T-helper 1 cell treated with Interleukin-12 subunit alpha and Interleukin-12 subunit beta and Interleukin-4 antibody, amounts not matched to agents 30 ng/mL and 1 ng/mL, for 36 hours (primary cell): ENCODE measurements around the gene COL13A1. TPM values are rescaled to one million over a fixed set of nuclear protein-coding genes. Genes with fewer than 3 reads are reported as not detected.

Source experiments
- intact Hi-C: fragments of 100-400 bp; cut with micrococcal nuclease; formaldehyde crosslinking; loops from one replicate; pipeline ENCODE4 v1.15.1; 2024
- total RNA-seq: library from RNA; stranded (reverse); gene quantifications from 2 replicates; pipeline ENCODE4 v1.2.3, GENCODE V29; 2022

COL13A1 gene
- total RNA-seq, 1 donor from 2014 or later, result not detected

DNA sequence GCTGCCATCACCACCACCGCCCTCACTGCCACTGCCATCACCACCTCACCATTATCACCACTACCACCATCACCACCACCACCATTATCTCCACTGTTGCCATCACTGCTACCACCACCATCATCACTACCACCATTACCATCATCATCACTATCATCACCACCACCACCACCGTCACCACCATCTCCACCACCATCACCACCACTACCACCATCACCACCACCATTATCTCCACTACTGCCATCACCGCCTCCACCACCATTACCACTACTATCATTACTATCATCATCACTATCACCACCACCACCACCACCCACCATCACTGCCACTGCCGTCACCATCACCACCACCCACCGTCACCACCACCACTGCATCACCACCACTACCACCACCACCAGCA is 9.9 kb upstream of the COL13A1 start:
- intact Hi-C loops, result no loop called here

DNA sequence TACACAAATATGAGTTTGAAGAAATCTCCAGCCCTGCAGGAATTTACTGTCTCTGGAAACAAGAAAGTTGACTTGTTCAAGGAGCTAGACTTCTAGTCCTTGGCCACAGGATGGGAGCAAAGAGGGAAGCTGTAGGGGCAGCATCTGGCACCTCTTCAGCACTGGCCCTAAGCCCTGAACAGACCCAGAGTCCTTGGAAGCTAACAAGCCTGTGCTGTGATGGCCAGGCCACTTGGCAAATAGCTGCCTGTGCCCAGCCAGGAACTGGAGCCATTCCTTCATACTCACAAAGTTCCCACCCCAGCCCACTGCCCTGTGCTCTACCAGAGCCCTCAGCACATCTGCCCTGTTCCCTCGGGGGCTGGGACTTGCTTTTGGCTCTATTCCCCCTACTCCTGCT is 9.4 kb upstream of the COL13A1 start:
- intact Hi-C loops, result no loop called here

DNA sequence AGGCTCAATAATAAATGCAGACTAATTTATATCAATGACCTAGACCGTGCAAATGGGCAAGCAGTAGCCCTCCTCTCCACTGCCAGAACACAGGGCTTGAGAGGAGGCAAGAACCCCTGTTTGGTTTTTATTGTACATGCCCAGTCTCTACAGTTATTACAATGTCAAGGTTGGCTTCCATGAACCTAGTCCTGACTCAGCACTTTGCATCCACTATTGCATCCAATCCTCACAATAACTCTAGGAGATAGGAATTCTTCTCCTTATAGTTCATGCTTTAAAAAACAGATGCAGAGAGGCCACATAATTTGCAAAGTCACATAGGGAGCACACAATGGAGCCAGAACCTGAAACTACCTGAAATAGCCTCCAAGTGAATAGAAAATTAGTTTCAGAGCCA is 7.0 kb upstream of the COL13A1 start:
- intact Hi-C loops, result no loop called here

DNA sequence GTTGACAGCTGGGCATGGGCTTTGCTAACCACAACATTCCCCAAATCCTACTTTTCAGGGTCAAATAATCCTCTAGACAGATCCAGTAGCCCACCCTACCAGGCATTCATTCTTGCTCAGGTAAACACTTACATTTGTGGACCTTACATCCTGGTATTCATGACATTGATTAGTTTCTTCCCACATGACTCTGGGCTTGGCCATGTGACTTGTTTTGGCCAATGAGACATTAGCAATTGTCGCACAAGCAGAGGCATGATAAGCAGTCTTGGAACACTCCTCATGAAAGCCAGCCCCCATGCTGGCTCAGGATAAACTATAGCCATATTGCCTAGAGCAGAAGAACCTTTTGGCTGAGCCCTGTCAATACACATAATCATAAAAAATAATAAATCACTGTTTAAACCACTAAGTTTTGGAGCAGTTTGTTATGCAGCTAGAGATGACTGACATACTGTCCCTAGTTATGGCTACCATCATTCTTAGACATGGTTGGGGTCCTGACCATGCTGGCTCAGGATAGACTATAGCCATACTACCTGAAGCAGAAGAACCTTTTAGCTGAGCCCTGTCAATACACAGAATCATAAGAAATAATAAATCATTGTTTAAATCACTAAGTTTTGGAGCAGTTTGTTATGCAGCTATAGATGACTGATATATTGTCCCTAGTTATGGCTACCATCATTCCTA is 6.3 kb upstream of the COL13A1 start:
- intact Hi-C loops, result no loop called here

DNA sequence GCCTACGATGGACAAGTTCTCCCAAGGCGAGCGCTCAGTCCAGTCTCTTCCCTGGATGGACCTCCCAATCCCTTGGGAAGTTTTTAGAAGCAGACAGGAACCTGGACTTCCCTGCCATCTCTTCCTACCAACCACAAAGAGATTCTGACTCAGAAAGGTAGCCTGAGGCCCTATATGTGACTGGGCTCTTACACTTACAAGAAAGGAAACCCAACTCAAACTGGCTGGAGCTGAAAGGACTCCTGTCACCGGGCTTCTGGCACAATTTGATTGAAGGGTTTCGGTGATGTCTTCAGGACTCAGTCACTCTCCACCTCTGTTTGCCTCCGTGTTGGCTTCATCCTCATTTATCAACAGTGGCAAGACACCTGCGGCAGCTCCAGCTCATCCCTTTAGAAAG is 3.7 kb upstream of the COL13A1 start:
- intact Hi-C loops, result no loop called here

GRCh38 chr10:69800109-69800508 is 1.6 kb upstream of the COL13A1 start:
- intact Hi-C loops, result no loop called here

DNA sequence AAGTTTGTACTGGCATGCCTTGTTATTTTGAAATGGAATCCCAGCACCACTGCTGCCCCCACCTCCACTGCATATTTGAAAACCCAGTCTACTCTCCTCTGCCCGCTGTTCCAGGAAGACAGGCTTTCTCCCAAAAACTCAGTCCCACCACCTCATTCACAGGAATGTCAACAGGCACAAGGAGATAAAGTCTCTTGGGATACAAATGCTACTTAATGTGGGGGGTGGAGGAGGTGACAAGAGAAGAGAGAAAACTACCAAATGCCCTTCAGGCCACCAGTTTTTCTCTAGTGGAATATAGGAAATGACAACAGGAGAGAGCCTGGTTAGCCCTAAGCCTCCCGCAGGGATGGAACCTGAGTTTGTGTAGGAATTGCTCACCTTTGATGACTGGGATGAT is 1.0 kb upstream of the COL13A1 start:
- intact Hi-C loops, result no loop called here

DNA sequence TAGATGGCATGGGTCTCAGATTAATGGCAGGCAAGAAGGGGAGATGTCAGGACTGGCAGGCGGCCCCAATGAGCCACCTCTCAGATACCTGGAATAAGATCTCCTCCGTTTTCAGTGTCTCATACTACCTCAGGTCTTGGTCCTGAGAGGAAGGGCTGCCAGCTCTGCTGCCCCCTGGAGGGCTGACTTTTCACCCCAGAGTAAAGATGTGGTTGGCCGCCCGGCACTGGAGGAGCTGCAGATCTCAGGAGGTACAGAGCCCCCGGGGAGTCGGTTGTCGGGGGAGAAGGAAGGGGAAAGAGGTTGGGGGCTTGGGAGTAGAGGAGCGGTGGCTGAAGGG is 642 bp upstream of the COL13A1 start:
- intact Hi-C loops, result no loop called here

GRCh38 chr10:69802424-69803161 is 887 bp downstream of the COL13A1 start:
- intact Hi-C loops, result no loop called here

- intact Hi-C loops, result no loop called here
These were observed 2.1 kb downstream of the COL13A1 start for GRCh38 chr10:69803809-69804208.

DNA sequence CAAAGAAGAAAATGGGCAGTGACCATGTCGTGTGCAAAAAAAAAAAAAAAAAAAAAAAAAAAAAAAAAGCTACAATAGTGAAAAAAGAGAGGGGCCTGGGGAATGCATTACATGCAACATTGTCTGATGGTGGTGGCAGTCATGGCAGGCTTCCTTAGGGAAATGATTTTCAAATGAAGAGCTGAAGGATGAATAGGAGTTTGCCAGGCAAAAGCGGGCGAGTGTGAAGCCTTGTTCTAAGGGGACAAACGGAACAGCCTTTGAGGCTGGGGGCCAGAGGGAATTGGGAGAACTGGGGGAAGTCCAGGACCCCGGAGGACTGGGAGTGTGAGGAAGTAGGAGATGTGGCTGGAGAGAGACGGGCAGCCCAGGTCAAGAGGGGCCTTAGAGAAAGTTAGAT is 3.1 kb downstream of the COL13A1 start:
- intact Hi-C loops, result no loop called here

GRCh38 chr10:69807122-69807521 is 5.4 kb downstream of the COL13A1 start:
- intact Hi-C loops, result no loop called here

DNA sequence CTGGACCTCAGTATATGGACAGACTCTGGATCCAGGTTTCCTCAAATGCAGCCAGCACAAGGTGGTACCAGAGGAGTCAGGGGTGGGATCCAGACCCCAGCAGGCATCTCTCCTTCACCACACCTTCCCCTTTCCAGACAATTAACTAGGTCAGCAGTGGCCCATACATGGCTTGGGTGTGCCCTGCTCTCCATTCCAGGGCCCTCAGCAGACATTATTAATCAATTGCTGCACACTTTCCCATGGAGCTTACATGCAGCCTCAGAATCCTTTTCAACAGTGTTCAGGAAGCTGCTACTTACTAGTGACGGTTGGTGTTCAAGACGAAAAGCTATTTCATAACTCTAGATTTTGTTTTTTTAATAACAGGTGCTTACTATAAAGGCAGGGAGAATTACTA is 6.0 kb downstream of the COL13A1 start:
- intact Hi-C loops, result no loop called here

DNA sequence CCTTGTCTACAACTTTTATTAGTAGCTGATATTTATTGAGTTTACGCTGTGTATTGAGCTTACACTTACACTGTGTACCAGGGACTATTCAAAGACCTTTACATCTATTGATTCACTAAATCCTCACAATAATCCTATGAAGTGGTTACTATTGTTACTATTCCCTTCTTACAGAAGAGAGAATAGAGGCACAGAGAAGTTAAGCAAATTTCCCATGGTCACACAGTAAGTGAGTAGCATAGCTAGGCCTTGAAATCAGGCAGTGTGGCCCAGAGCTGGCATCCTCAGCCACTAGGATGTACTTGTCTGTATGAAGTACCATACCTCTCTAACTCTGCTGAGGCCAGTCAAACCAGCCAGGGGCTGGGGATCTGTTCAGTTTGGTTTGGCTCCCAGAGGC is 7.6 kb downstream of the COL13A1 start:
- intact Hi-C loops, result no loop called here

DNA sequence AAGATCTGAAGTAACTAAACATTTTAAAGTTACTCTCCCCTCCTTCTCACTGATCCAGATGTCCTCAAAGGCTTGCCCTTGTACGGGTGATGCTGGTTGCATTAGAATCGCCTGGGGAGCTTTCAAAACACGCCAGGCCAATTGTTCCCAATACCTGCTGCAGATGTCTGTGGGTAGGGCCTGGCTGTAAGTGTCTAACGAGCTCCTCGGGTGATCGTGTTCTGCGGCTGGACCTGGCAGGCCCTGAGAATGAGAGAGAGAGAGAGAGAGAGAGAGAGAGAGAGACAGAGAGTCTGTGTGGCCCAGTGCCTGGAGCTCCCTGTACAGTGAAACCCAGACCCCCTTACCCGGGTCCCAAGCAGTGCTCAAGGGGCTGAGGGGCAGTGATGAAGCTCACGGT is 8.4 kb downstream of the COL13A1 start:
- intact Hi-C loops, result no loop called here

DNA sequence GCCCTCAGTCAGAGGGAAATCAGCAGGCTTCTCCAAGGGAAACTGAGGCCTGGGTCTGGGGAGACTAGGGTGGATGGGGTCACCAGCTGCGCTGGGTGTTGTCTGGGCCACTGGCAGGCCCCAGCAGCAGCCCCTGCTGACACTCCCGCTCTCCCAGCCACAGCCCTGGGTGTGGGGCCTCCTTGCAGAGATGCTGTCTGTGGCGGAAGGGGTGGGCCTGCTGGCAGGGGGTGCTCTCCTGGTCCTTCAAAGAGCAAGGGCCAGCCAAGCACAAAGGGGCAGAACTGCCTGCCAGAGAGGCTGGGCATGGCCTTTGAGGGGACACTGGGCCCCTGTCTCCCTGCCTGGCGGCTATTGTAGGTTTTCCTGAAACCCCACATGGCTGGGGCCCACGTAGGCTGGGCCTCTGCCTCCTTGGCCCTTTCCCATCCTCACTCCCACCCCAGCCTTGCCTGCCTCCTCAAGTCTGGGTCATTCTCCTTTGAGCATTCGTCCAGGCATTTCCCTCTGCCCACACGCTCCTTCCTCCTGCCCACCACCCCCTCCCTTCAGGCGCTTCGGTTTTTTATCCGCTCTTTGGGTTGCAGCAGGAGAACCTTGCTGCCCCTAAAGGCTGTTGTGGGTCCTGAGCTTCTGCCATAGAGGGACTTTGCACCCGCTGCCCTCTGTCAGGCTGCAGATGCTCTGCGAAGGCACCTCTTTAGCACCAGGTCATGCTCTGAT is 9.1 kb downstream of the COL13A1 start:
- intact Hi-C loops, result no loop called here

DNA sequence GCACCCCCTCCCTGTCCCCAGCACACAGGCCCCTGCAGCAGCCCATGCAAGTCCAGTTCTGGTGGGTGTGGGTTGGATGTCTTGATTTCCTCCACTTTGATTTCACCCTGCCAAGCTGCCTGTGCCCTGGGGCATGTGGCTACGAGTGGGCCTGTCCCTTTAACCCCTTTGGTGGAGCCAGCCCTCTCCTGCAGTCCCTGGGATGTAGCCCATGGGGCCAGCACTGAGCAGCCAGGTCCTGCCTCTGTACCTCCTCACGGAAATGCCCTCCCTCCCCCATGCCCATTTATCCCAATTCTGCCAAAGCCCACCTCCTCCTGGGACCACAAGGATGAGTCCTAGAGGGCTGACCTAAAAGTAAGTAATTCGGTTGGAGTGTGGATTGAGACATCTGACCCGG is 11.9 kb downstream of the COL13A1 start:
- intact Hi-C loops, result no loop called here

DNA sequence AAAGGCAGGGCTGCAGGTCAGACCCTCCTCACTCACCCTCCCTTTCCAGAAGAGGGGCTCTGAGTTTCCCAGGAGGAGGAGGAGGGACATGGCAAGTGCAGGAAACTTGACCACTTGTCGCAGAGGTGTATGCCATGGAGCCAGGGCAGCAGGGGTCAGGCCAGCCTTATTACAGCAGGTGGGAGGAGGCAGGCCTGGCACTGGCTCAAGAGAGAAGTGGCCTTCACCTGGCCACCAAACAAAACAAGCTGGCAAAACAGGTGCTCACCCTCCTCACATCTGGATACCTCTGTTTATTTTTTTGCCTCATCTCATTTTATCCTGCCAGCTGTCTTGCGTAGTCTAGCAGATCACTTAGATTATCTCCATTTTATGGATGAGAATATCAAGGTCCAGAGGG is 12.5 kb downstream of the COL13A1 start:
- intact Hi-C loops, result no loop called here

DNA sequence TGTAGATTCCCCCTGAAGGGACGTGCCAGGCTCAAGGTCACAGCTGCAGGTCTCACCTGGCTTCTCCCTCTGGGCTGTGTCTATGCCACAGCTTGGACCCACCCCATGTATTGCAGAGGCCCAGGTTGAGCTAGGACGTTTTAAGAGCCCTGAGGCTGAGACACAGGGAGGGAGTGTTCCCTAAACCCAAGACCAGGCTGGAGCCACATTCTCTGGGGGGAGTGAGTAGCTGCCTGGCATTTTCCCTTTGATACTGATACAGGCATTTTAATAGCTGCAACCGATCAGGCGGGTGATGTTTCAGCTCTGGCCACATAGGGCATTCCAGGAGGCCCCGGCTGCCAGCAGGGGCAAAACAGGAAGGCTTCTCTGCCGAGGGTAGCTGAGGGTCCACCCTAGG is 13.4 kb downstream of the COL13A1 start:
- intact Hi-C loops, result no loop called here

DNA sequence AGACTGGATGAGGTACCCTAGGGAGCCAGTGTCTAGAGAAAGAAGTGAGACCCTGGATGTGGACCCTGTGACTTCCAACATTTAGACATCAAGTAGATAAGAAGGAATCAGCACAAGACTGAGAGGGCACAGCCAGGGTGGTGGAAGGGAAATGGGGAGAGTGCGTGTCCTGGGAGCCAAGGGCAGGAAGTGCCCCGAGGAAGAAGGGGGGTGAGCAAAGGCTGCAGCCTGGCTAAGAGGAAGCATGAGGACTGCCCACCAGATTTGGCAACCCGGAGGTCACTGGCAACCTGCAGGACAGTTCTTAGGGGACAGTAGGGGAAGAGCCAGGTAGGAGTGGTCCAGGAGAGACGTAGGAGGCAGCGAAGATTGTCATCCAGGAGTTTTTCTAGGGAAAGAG is 14.8 kb downstream of the COL13A1 start:
- intact Hi-C loops, result no loop called here

DNA sequence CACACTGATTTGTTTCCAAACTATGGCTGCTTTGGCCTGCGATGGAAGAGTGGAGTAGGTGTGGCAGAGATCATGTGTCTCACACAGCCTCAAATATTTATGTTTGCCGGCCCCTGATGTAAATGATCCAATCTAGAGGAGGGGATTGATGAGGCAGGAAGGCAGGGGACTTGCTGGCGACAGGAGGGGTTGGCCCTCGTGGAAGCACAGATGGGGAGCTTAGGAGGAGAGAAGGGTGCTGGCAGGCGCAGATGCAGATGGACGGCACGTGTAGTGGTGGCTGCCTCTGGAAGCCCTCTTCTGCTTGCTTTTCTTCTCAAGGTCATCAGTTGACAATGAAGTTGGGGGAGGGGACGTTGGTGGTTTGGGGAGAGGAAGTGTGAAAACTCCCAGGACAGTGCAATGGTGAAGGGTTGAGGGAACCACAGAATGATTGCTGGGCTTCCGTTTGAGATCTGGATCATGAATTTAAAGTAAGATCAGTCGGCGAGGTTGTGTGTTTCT is 15.4 kb downstream of the COL13A1 start:
- intact Hi-C loops, result no loop called here

DNA sequence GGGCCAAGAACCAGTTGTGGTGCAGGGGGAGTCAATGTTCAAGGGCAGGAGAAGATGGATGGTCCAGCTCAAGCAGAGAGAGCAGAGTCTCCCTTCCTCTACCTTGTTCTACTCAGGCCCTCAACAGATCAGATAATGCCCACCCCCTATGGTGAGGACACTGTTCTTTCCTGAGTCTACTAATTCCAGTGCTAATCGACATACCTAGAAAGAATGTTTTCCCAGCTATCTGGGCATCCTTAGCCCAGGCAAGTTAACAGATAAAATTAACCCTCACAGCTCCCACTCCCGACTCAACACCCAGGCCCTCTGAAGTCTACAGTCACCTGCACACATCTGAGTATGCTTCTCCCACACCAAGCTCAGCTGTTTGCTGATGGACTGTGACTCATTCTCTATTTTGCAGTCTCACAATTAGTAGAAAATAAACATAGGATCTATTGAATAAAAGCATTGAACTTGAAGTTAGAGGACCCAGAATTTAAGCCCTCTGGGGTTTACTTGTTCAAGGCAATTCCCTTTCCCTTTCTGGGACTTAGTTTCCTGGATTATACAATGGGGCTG is 17.1 kb downstream of the COL13A1 start:
- intact Hi-C loops, result no loop called here
